Measurements from ENCODE around the gene RAB25. TPM values are rescaled to one million over a fixed set of nuclear protein-coding genes. Genes with fewer than 3 reads are reported as not detected.

RAB25 gene
- total and polyA plus RNA-seq, 4 donors = 0.67 to 2.0 (median 0.92) TPM

GRCh38 chr1:156042828-156043227 lies 18.1 kb upstream of the RAB25 start (continued):
- TF ChIP-seq, protein P1, sequence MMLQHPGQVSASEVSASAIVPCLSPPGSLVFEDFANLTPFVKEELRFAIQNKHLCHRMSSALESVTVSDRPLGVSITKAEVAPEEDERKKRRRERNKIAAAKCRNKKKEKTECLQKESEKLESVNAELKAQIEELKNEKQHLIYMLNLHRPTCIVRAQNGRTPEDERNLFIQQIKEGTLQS (IDR thresholded peaks at IDR 0.05) = no peak
- no peak for TF ChIP-seq HNF4G (IDR thresholded peaks at IDR 0.05)
- no peak for TF ChIP-seq EGR1 (IDR thresholded peaks at IDR 0.05; ENCODE audit: low read depth in 2 of 2)

GRCh38 chr1:156045076-156045475 lies 15.9 kb upstream of the RAB25 start:
- H3K9ac ChIP-seq (ENCODE audit: low read depth in 1 of 2, low read length in 2 of 2) = no peak overlapping the region
- H3K27me3 ChIP-seq (ENCODE audit: control insufficient read depth in 4 of 4, insufficient read depth in 4 of 4, low read length in 3 of 4) = no peaks in the 10 kb centered on the region
- no peaks in the 10 kb centered on the region for H3K9me3 ChIP-seq (ENCODE audit: control insufficient read depth in 4 of 4, low read length in 3 of 4)
- H3K4me1 ChIP-seq (ENCODE audit: control insufficient read depth in 4 of 4, insufficient read depth in 4 of 4, low read length in 3 of 4) = peaks cover 0 to 3% (median 0%) of the 10 kb centered on the region in 4 donors
- WGBS = 93% methylated on average over 4 of the region's 4 CpGs
- peaks cover 6 to 50% (median 23%) of the 10 kb centered on the region in 4 donors for H3K36me3 ChIP-seq (ENCODE audit: control insufficient read depth in 4 of 4, insufficient read depth in 3 of 4, low read depth in 1 of 4, low read length in 3 of 4)
- H3K4me3 ChIP-seq (ENCODE audit: low read depth in 1 of 3, low read length in 3 of 3) = no peak overlapping the region
- no peak overlapping the region for H3K27ac ChIP-seq (ENCODE audit: low read depth in 1 of 2, low read length in 2 of 2)
- no peak for DNase-seq (ENCODE audit: low spot score)
- TF ChIP-seq SP1 (IDR thresholded peaks at IDR 0.05) = no peak

DNA sequence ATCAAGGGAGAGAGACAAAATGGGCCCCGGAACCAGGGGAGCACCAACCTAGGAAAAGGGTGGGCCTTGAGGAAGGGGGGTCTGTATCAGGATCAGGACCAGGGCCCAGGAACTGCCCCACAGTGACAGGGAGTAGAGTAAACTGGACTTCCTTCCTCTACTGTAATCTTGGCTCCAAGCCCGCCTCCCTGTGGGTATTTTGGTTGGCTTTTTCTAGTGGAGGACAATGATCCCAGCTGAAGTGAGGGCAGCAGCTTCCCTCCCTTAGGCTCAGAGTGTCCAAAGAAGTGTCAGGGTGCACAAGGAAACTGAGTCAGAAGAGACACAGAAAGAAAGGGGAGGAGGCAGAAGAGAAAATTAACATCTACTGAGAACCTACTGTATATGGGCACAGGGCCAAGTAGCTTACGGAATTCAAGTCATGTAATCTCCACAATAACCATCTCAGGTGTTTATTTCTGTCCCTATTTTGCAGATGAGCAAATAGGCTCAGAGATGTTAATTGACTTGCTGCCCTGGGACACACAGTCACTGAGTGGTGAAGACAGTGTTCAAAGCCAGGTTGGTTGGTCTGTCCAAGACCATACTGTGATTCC lies 12.2 kb upstream of the RAB25 start:
- Histone ChIP-seq H3K4me1 (ENCODE audit: control insufficient read depth in 4 of 4, insufficient read depth in 4 of 4, low read length in 3 of 4) (peaks cover 0 to 8% (median 2%) of the 10 kb centered on the region in 4 donors), H3K9me3 (ENCODE audit: control insufficient read depth in 4 of 4, low read length in 3 of 4) (no peaks in the 10 kb centered on the region), H3K27me3 (ENCODE audit: control insufficient read depth in 4 of 4, insufficient read depth in 4 of 4, low read length in 3 of 4) (no peaks in the 10 kb centered on the region), H3K36me3 (ENCODE audit: control insufficient read depth in 4 of 4, insufficient read depth in 3 of 4, low read depth in 1 of 4, low read length in 3 of 4) (peaks cover 1 to 20% (median 10%) of the 10 kb centered on the region in 4 donors), H3K27ac (ENCODE audit: low read depth in 1 of 2, low read length in 2 of 2) (no peak overlapping the region), H3K9ac (ENCODE audit: low read depth in 1 of 2, low read length in 2 of 2) (no peak overlapping the region), H3K4me3 (ENCODE audit: low read depth in 1 of 3, low read length in 3 of 3) (no peak overlapping the region)
- DNase-seq (ENCODE audit: low spot score) = no peak
- TF ChIP-seq RXRA (IDR thresholded peaks at IDR 0.05) = no peak
- TF ChIP-seq, protein P1 (IDR thresholded peaks at IDR 0.05) = no peak
- TF ChIP-seq HNF4G (IDR thresholded peaks at IDR 0.05) = no peak
- no peak for TF ChIP-seq RAD21 (IDR thresholded peaks at IDR 0.05)
- TF ChIP-seq ZBTB33 (IDR thresholded peaks at IDR 0.05) = no peak
- TF ChIP-seq FOXA1 (IDR thresholded peaks at IDR 0.05) = no peak
- TF ChIP-seq NR2F2 (IDR thresholded peaks at IDR 0.05) = no peak
- TF ChIP-seq YY1 (IDR thresholded peaks at IDR 0.05) = no peak
- TF ChIP-seq SP1 (IDR thresholded peaks at IDR 0.05) = no peak
- no peak for TF ChIP-seq HNF4A (conservative IDR thresholded peaks at IDR 0.05)
- no peak for TF ChIP-seq EGR1 (IDR thresholded peaks at IDR 0.05; ENCODE audit: low read depth in 2 of 2)
- TF ChIP-seq TAF1 (conservative IDR thresholded peaks at IDR 0.05) = no peak
- TF ChIP-seq, protein P2, sequence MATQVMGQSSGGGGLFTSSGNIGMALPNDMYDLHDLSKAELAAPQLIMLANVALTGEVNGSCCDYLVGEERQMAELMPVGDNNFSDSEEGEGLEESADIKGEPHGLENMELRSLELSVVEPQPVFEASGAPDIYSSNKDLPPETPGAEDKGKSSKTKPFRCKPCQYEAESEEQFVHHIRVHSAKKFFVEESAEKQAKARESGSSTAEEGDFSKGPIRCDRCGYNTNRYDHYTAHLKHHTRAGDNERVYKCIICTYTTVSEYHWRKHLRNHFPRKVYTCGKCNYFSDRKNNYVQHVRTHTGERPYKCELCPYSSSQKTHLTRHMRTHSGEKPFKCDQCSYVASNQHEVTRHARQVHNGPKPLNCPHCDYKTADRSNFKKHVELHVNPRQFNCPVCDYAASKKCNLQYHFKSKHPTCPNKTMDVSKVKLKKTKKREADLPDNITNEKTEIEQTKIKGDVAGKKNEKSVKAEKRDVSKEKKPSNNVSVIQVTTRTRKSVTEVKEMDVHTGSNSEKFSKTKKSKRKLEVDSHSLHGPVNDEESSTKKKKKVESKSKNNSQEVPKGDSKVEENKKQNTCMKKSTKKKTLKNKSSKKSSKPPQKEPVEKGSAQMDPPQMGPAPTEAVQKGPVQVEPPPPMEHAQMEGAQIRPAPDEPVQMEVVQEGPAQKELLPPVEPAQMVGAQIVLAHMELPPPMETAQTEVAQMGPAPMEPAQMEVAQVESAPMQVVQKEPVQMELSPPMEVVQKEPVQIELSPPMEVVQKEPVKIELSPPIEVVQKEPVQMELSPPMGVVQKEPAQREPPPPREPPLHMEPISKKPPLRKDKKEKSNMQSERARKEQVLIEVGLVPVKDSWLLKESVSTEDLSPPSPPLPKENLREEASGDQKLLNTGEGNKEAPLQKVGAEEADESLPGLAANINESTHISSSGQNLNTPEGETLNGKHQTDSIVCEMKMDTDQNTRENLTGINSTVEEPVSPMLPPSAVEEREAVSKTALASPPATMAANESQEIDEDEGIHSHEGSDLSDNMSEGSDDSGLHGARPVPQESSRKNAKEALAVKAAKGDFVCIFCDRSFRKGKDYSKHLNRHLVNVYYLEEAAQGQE (IDR thresholded peaks at IDR 0.05) = no peak
- TF ChIP-seq JUND (IDR thresholded peaks at IDR 0.05) = no peak
- 87% methylated on average over 3 of the region's 3 CpGs for whole genome bisulfite sequencing
